HEK293 (cell line): Measurements from ENCODE around the gene STRIP1.

ENCODE experiments used
- CTCF ChIA-PET: fragments of 350-600 bp; formaldehyde crosslinking; extraction: SDS; loops from one replicate; lab custom pipeline; 2021; ENCODE audit warnings: antibody characterized with exemption; lab: Yijun Ruan, JAX
- POLR2A ChIA-PET: fragments of 300-600 bp; formaldehyde crosslinking; extraction: SDS; loops from one replicate; lab custom pipeline; 2020; ENCODE audit warnings: antibody characterized with exemption, inconsistent platforms; lab: Yijun Ruan, JAX
- H3K27ac ChIP-seq: fragments of 200-500 bp; sonication (Bioruptor generic); 2 replicates; pipeline ENCODE4 v1.5.1; 2014; ENCODE audit warnings: low read depth, low read length, control low read depth, inconsistent platforms; ENCODE audit errors: extremely low read depth
- H3K36me3 ChIP-seq, 2 experiments: fragments of 200-500 bp in 1 of 2; sonication (Bioruptor generic) in 1 of 2; 1 replicate in 1 of 2; 2 replicates in 1 of 2; pipeline ENCODE4 v1.5.1; 2014 to 2017; ENCODE audit warnings: inconsistent platforms in 2 of 2, low read length in 2 of 2; ENCODE audit not compliant: control insufficient read depth in 2 of 2, insufficient read depth in 1 of 2
- H3K4me1 ChIP-seq: fragments of 200-500 bp; sonication (Bioruptor generic); 2 replicates; pipeline ENCODE4 v1.5.1; 2014; ENCODE audit warnings: mild to moderate bottlenecking, low read length, inconsistent platforms; ENCODE audit not compliant: control insufficient read depth, insufficient read depth
- H3K4me3 ChIP-seq: 2 replicates; pipeline ENCODE4 v1.5.1; 2011; ENCODE audit warnings: low read depth, mild to moderate bottlenecking, control low read depth, low read length, moderate library complexity
- H3K9me3 ChIP-seq: fragments of 200-500 bp; sonication (Bioruptor generic); 2 replicates; pipeline ENCODE4 v1.5.1; 2014; ENCODE audit warnings: low read depth, low read length, inconsistent platforms; ENCODE audit not compliant: control insufficient read depth, insufficient read depth
- BCL11A ChIP-seq: fragments of 450-650 bp; formaldehyde crosslinking; IDR thresholded peaks from 2 replicates; pipeline ENCODE4 v1.5.1; 2016; ENCODE audit warnings: low read depth, missing biosample characterization, missing genetic modification characterization
- EGR2 ChIP-seq: fragments of 450-650 bp; formaldehyde crosslinking; IDR thresholded peaks from 2 replicates; pipeline ENCODE4 v1.5.1; 2016; ENCODE audit warnings: low read depth, missing biosample characterization, missing genetic modification characterization
- OSR2 ChIP-seq: fragments of 450-650 bp; formaldehyde crosslinking; IDR thresholded peaks from 2 replicates; pipeline ENCODE4 v1.5.1; 2016; ENCODE audit warnings: missing biosample characterization, missing genetic modification characterization
- RBAK ChIP-seq: fragments of 450-650 bp; formaldehyde crosslinking; IDR thresholded peaks from 2 replicates; pipeline ENCODE4 v1.5.1; 2016; ENCODE audit warnings: missing biosample characterization, missing genetic modification characterization
- ZNF112 ChIP-seq: fragments of 450-650 bp; formaldehyde crosslinking; IDR thresholded peaks from 2 replicates; pipeline ENCODE4 v1.5.0; 2017; ENCODE audit warnings: missing biosample characterization, missing genetic modification characterization
- ZNF155 ChIP-seq: fragments of 450-650 bp; formaldehyde crosslinking; IDR thresholded peaks from 2 replicates; pipeline ENCODE4 v1.5.1; 2016; ENCODE audit warnings: missing biosample characterization, missing genetic modification characterization
- ZNF157 ChIP-seq: fragments of 450-650 bp; formaldehyde crosslinking; IDR thresholded peaks from 2 replicates; pipeline ENCODE4 v1.5.1; 2016; ENCODE audit warnings: missing biosample characterization, missing genetic modification characterization
- ZNF211 ChIP-seq: fragments of 450-650 bp; formaldehyde crosslinking; IDR thresholded peaks from 2 replicates; pipeline ENCODE4 v1.5.1; 2016; ENCODE audit warnings: low read depth, missing biosample characterization, missing genetic modification characterization
- ZNF266 ChIP-seq: fragments of 450-650 bp; formaldehyde crosslinking; IDR thresholded peaks from 2 replicates; pipeline ENCODE4 v1.5.1; 2016; ENCODE audit warnings: missing biosample characterization, missing genetic modification characterization, low read depth
- ZNF501 ChIP-seq: fragments of 450-650 bp; formaldehyde crosslinking; IDR thresholded peaks from 2 replicates; pipeline ENCODE4 v1.5.1; 2016; ENCODE audit warnings: missing biosample characterization, missing genetic modification characterization
- ZNF548 ChIP-seq: fragments of 450-650 bp; formaldehyde crosslinking; IDR thresholded peaks from 2 replicates; pipeline ENCODE4 v1.5.1; 2016; ENCODE audit warnings: missing biosample characterization, missing genetic modification characterization
- ZNF585B ChIP-seq: fragments of 450-650 bp; formaldehyde crosslinking; IDR thresholded peaks from 2 replicates; pipeline ENCODE4 v1.5.1; 2016; ENCODE audit warnings: missing biosample characterization, missing genetic modification characterization
- ZNF623 ChIP-seq: fragments of 450-650 bp; formaldehyde crosslinking; IDR thresholded peaks from 2 replicates; pipeline ENCODE4 v1.5.1; 2016; ENCODE audit warnings: missing biosample characterization, missing genetic modification characterization
- ZNF654 ChIP-seq: fragments of 450-650 bp; formaldehyde crosslinking; IDR thresholded peaks from 2 replicates; pipeline ENCODE4 v1.5.1; 2016; ENCODE audit warnings: low read depth, missing biosample characterization, missing genetic modification characterization
- ZNF660 ChIP-seq: fragments of 450-650 bp; IDR thresholded peaks from 2 replicates; pipeline ENCODE4 v1.5.1; 2018; ENCODE audit warnings: missing biosample characterization, mild to moderate bottlenecking, missing genetic modification characterization
- ZNF707 ChIP-seq: fragments of 450-650 bp; formaldehyde crosslinking; IDR thresholded peaks from 2 replicates; pipeline ENCODE4 v1.5.1; 2016; ENCODE audit warnings: missing biosample characterization, missing genetic modification characterization
- ZNF791 ChIP-seq: fragments of 450-650 bp; formaldehyde crosslinking; IDR thresholded peaks from 2 replicates; pipeline ENCODE4 v1.5.1; 2016; ENCODE audit warnings: missing biosample characterization, missing genetic modification characterization
- TF ChIP-seq, protein P1 (sequence below): fragments of 450-650 bp; formaldehyde crosslinking; IDR thresholded peaks from 2 replicates; pipeline ENCODE4 v1.5.1; 2016; ENCODE audit warnings: missing biosample characterization, missing genetic modification characterization
- TF ChIP-seq, protein P2 (sequence below): fragments of 450-650 bp; formaldehyde crosslinking; IDR thresholded peaks from 2 replicates; pipeline ENCODE4 v1.5.1; 2016; ENCODE audit warnings: missing biosample characterization, missing genetic modification characterization
- TF ChIP-seq, protein P3 (sequence below): fragments of 450-650 bp; formaldehyde crosslinking; IDR thresholded peaks from 2 replicates; pipeline ENCODE4 v1.5.1; 2016; ENCODE audit warnings: missing biosample characterization, missing genetic modification characterization
- TF ChIP-seq, protein P4 (sequence below): fragments of 450-650 bp; formaldehyde crosslinking; IDR thresholded peaks from 2 replicates; pipeline ENCODE4 v1.5.1; 2017; ENCODE audit warnings: missing biosample characterization, missing genetic modification characterization
- TF ChIP-seq, protein P5 (sequence below): fragments of 450-650 bp; formaldehyde crosslinking; IDR thresholded peaks from 2 replicates; pipeline ENCODE4 v1.5.1; 2016; ENCODE audit warnings: missing biosample characterization, missing genetic modification characterization

Gene STRIP1

DNA sequence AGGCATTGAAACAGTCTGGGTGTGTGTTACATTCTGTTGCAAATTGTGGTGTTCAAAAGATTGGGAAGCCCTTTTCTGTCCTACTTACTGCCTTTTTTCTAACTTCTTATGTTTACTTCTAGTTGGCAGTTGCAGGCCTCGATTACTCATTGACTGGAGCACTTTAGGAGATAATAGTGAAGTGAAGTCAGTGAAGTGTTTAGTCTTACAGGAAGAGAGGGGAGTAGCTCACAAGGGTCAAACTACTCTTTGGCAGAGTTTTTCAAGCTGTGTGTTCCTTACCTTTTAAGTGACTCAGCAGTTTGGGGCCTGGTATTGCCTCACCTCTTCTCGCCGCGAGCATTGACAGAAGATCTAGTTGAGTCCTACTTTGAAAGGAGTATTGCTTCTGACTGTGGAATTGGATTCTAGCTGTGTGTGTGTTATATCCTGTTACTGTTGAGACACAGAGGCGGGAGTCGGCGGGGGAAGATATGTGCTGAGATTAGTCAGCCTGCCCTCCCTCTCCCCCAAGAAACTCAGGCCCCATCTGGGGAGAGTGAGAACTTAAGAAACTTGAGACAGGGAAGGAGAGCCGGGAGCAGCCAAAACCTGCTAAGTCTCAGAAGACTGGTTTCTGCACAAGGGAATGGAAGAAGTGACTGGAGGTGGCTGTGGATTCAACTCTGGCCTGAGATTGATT, 30.5 kb upstream of the STRIP1 start (continued):
- TF ChIP-seq, protein P1, sequence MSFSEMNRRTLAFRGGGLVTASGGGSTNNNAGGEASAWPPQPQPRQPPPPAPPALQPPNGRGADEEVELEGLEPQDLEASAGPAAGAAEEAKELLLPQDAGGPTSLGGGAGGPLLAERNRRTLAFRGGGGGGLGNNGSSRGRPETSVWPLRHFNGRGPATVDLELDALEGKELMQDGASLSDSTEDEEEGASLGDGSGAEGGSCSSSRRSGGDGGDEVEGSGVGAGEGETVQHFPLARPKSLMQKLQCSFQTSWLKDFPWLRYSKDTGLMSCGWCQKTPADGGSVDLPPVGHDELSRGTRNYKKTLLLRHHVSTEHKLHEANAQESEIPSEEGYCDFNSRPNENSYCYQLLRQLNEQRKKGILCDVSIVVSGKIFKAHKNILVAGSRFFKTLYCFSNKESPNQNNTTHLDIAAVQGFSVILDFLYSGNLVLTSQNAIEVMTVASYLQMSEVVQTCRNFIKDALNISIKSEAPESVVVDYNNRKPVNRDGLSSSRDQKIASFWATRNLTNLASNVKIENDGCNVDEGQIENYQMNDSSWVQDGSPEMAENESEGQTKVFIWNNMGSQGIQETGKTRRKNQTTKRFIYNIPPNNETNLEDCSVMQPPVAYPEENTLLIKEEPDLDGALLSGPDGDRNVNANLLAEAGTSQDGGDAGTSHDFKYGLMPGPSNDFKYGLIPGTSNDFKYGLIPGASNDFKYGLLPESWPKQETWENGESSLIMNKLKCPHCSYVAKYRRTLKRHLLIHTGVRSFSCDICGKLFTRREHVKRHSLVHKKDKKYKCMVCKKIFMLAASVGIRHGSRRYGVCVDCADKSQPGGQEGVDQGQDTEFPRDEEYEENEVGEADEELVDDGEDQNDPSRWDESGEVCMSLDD: no peak
- TF ChIP-seq ZNF266 (tag by site-specific recombination): no peak
- TF ChIP-seq, protein P2, sequence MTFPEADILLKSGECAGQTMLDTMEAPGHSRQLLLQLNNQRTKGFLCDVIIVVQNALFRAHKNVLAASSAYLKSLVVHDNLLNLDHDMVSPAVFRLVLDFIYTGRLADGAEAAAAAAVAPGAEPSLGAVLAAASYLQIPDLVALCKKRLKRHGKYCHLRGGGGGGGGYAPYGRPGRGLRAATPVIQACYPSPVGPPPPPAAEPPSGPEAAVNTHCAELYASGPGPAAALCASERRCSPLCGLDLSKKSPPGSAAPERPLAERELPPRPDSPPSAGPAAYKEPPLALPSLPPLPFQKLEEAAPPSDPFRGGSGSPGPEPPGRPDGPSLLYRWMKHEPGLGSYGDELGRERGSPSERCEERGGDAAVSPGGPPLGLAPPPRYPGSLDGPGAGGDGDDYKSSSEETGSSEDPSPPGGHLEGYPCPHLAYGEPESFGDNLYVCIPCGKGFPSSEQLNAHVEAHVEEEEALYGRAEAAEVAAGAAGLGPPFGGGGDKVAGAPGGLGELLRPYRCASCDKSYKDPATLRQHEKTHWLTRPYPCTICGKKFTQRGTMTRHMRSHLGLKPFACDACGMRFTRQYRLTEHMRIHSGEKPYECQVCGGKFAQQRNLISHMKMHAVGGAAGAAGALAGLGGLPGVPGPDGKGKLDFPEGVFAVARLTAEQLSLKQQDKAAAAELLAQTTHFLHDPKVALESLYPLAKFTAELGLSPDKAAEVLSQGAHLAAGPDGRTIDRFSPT (tag by site-specific recombination): no peak
- TF ChIP-seq ZNF654 (tag by site-specific recombination): no peak
- no peak for TF ChIP-seq RBAK (tag by site-specific recombination)
- TF ChIP-seq OSR2 (tag by site-specific recombination): peak; percentile 84
- no peak for TF ChIP-seq ZNF791
- TF ChIP-seq, protein P3, sequence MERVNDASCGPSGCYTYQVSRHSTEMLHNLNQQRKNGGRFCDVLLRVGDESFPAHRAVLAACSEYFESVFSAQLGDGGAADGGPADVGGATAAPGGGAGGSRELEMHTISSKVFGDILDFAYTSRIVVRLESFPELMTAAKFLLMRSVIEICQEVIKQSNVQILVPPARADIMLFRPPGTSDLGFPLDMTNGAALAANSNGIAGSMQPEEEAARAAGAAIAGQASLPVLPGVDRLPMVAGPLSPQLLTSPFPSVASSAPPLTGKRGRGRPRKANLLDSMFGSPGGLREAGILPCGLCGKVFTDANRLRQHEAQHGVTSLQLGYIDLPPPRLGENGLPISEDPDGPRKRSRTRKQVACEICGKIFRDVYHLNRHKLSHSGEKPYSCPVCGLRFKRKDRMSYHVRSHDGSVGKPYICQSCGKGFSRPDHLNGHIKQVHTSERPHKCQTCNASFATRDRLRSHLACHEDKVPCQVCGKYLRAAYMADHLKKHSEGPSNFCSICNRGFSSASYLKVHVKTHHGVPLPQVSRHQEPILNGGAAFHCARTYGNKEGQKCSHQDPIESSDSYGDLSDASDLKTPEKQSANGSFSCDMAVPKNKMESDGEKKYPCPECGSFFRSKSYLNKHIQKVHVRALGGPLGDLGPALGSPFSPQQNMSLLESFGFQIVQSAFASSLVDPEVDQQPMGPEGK: peak; percentile 90
- TF ChIP-seq, all 188 proteins: peak for 54

DNA sequence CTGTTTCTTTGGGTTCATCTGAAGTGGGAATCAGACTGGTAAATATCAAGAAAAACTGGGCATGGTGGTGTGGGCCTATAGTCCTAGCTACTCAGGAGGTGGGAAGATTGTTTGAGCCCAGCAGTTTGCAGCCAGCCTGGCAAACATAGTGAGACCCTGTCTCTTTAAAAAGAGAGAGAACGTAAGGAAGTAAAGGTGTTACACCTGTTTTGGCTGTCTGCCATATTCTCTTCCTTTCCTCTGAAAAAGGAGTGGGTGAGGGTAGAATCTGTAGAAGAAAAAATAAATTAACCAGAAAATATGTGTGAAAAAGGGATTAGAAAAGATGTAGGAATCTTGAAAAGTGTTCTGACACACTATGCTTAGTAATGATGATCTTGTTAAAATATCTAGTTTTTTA, 29.8 kb upstream of the STRIP1 start:
- TF ChIP-seq, protein P4, sequence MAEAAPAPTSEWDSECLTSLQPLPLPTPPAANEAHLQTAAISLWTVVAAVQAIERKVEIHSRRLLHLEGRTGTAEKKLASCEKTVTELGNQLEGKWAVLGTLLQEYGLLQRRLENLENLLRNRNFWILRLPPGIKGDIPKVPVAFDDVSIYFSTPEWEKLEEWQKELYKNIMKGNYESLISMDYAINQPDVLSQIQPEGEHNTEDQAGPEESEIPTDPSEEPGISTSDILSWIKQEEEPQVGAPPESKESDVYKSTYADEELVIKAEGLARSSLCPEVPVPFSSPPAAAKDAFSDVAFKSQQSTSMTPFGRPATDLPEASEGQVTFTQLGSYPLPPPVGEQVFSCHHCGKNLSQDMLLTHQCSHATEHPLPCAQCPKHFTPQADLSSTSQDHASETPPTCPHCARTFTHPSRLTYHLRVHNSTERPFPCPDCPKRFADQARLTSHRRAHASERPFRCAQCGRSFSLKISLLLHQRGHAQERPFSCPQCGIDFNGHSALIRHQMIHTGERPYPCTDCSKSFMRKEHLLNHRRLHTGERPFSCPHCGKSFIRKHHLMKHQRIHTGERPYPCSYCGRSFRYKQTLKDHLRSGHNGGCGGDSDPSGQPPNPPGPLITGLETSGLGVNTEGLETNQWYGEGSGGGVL (tag by site-specific recombination): no peak
- TF ChIP-seq EGR2 (tag by site-specific recombination) (no peak), ZNF155 (tag by site-specific recombination) (no peak), ZNF791 (no peak), ZNF707 (tag by site-specific recombination) (no peak), ZNF548 (no peak), ZNF660 (no peak), ZNF585B (no peak), ZNF157 (tag by site-specific recombination) (no peak), ZNF211 (tag by site-specific recombination) (no peak), ZNF623 (tag by site-specific recombination) (no peak), ZNF501 (no peak), ZNF112 (tag by site-specific recombination) (no peak), BCL11A (no peak)
- TF ChIP-seq, protein P1: no peak
- TF ChIP-seq, protein P5, sequence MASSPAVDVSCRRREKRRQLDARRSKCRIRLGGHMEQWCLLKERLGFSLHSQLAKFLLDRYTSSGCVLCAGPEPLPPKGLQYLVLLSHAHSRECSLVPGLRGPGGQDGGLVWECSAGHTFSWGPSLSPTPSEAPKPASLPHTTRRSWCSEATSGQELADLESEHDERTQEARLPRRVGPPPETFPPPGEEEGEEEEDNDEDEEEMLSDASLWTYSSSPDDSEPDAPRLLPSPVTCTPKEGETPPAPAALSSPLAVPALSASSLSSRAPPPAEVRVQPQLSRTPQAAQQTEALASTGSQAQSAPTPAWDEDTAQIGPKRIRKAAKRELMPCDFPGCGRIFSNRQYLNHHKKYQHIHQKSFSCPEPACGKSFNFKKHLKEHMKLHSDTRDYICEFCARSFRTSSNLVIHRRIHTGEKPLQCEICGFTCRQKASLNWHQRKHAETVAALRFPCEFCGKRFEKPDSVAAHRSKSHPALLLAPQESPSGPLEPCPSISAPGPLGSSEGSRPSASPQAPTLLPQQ (tag by site-specific recombination): no peak
- Histone ChIP-seq H3K9me3 (no peaks in the 10 kb centered on the region), H3K4me1 (peaks cover 25% of the 10 kb centered on the region), H3K27ac (no peak overlapping the region), H3K36me3 (peaks cover 5 to 11% of the 10 kb centered on the region in 2 experiments; a peak in 2 of 3 replicates), H3K4me3 (no peak overlapping the region)
- CTCF ChIA-PET: interaction anchor here (0.6 to 1.4 kb wide), 2 partner anchors 11 to 230 kb away, joined by 3 read pairs; no protein-coding TSS in a partner anchor
- POLR2A ChIA-PET: interaction anchor here (1.2 to 1.7 kb wide), 3 partner anchors 11 to 20 kb away, joined by 3 to 6 read pairs (median 4); partner anchors contain the start of gene AHCYL1
